LNCaP clone FGC (cell line): Measurements from ENCODE around the gene CANT1.

Experiments used
- DNase-seq: peaks from one replicate; pipeline ENCODE4 v3.0.0-alpha.2; 2011; ENCODE audit warnings: low read depth
- H3K4me3 ChIP-seq: 2 replicates; pipeline ENCODE4 v1.5.1; 2011; ENCODE audit warnings: mild to moderate bottlenecking, low read depth, low read length, control low read depth
- CTCF ChIP-seq: IDR thresholded peaks from 2 replicates; pipeline ENCODE4 v1.5.1; 2012; ENCODE audit warnings: mild to moderate bottlenecking; ENCODE audit not compliant: control insufficient read depth, insufficient read depth; ENCODE audit errors: extremely low read depth

Gene CANT1

DNA sequence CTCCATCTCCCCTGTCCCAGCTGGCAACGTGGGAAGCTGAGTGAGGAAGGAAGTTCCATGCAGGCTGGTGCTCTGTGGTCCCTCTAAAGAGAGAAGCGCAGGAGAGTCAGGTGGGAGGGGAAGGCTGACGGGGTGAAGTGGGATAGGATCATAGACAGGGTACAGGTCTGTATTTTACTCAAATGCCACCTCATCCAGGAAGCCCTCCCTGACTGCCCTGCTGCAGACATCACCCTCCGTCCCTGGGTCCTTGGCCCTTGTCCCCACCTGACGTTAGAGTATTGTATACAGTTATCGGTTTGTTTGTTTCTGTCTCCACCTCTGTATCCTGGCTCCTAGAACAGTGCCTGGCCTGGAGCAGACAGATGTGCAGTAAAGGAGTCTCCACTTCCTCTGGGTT is 11.7 kb downstream of the CANT1 start:
- no peak overlapping the region for H3K4me3 ChIP-seq
- TF ChIP-seq CTCF, result no peak
- no peak for DNase-seq

DNA sequence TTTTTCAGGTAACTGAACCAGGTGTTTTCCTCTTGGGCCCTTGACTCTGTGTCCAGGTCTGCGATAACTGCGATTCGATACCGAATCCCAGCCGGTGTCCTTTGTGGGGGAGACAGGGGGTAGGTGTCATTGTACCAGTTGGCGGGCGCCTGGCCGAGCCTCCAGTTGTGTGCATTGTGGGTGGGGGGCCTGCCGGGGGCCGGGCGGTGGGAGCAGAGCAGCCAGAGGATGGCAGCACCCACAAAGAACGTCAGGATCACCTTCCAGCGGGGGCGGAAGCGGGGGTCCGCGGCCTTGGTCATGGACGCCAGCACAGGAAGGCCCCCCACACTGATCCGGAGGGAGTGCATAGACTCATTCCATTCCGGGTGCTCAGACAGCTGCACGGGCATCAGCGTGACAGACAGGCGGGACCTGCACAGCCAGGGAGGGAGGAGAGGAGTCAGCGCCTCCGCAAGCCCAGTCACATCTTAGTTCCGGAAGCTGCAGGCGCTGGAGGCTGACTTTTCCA is 12.3 kb downstream of the CANT1 start:
- DNase-seq, result no peak
- H3K4me3 ChIP-seq, result peak overlapping the region; percentile 41; the same call in 1 of the 2 replicates
- no peak for TF ChIP-seq CTCF

GRCh38 chr17:78996781-78997201 is 12.8 kb downstream of the CANT1 start:
- peak overlapping the region; percentile 41; the same call in 1 of the 2 replicates for H3K4me3 ChIP-seq
- no peak for TF ChIP-seq CTCF
- DNase-seq, result no peak

GRCh38 chr17:78995761-78996451 is 13.7 kb downstream of the CANT1 start:
- DNase-seq, result peak; percentile 91
- peak overlapping the region; percentile 41 for H3K4me3 ChIP-seq
- TF ChIP-seq CTCF, result no peak

- no peak for TF ChIP-seq CTCF
- DNase-seq, result no peak
Observed at GRCh38 chr17:78995022-78995760, 14.4 kb downstream of the CANT1 start.

GRCh38 chr17:78993981-78994671 is 15.4 kb downstream of the CANT1 start:
- H3K4me3 ChIP-seq, result no peak overlapping the region
- TF ChIP-seq CTCF, result no peak
- DNase-seq, result no peak

More at GRCh38 chr17:78995022-78995760, 14.4 kb downstream of the CANT1 start:
- peak overlapping the region; percentile 41 for H3K4me3 ChIP-seq
